Left ventricle myocardium inferior (tissue), 1 donor: ENCODE results near the gene GPATCH1. TPM values are rescaled to one million over a fixed set of nuclear protein-coding genes. Genes with fewer than 3 reads are reported as not detected.

Experiments
- DNase-seq: peaks from one replicate; pipeline ENCODE4 v3.0.0-alpha.2; 2020
- H3K27ac ChIP-seq: fragments of 200-600 bp; replicated peaks from 2 replicates; pipeline ENCODE4 v1.8.0; 2021
- H3K27me3 ChIP-seq: fragments of 200-600 bp; 2 replicates; pipeline ENCODE4 v1.8.0; 2021; ENCODE audit warnings: low read depth
- H3K36me3 ChIP-seq: fragments of 200-600 bp; 2 replicates; pipeline ENCODE4 v1.8.0; 2021
- H3K4me1 ChIP-seq: fragments of 200-600 bp; 2 replicates; pipeline ENCODE4 v1.8.0; 2021
- H3K4me3 ChIP-seq: fragments of 200-600 bp; 2 replicates; pipeline ENCODE4 v1.8.0; 2021; ENCODE audit warnings: mild to moderate bottlenecking, moderate library complexity
- H3K9me3 ChIP-seq: fragments of 200-600 bp; replicated peaks from 2 replicates; pipeline ENCODE4 v1.8.0; 2021
- intact Hi-C: fragments of 100-400 bp; cut with micrococcal nuclease; formaldehyde crosslinking; loops from one replicate; pipeline ENCODE4 v1.11.0; 2022
- total RNA-seq: library from RNA; stranded (reverse); fragmentation: NEBNext Ultra II Directional; extraction: Animal tissue kit (Norgen Biotek cat#: 25700); gene quantifications from one replicate; pipeline ENCODE4 v1.2.1, GENCODE V29; 2021
- TF ChIP-seq, protein P1 (sequence below): fragments of 200-600 bp; IDR thresholded peaks from 2 replicates; pipeline ENCODE4 v1.8.0; 2021; ENCODE audit warnings: antibody characterized with exemption, mild to moderate bottlenecking, borderline replicate concordance
- donor health status: DM: no; HTN: yes; CAD: no; lungs with severe emphysema.

Gene GPATCH1
- total RNA-seq, 1 donor from 2014 or later: 6.2 TPM

DNA sequence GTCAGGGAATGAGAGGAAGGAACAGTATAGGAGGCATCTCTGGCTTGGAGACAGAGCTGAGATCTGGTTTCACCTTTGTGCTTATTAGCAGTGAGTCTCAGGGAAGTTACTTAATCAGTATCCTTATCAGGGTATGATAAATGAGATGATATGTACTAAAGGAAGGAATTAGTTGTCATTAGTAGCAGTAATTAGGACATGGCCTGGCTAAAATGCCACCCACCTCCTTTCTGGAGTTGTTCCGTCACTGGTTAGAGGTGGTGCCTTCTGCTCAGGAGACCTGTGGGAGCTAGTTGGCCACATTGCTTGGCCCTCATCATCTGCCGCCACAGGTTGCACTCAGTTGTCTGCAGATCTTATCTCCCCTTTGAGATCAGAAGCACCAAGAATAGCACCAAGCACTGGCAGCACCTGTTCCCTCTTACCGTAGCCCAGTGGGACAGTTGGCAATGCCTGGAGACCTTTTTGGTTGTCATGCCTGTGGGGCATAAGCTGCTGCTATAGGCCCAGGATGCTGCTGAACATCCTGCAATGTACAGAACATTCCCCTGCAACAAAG, 4.7 kb downstream of the GPATCH1 start:
- Histone ChIP-seq H3K27ac (no peak overlapping the region), H3K4me3 (no peak overlapping the region), H3K36me3 (peaks cover 28% of the 10 kb centered on the region), H3K4me1 (peaks cover 20% of the 10 kb centered on the region), H3K27me3 (no peaks in the 10 kb centered on the region), H3K9me3 (no peaks in the 10 kb centered on the region)
- DNase-seq: no peak
- TF ChIP-seq, protein P1, sequence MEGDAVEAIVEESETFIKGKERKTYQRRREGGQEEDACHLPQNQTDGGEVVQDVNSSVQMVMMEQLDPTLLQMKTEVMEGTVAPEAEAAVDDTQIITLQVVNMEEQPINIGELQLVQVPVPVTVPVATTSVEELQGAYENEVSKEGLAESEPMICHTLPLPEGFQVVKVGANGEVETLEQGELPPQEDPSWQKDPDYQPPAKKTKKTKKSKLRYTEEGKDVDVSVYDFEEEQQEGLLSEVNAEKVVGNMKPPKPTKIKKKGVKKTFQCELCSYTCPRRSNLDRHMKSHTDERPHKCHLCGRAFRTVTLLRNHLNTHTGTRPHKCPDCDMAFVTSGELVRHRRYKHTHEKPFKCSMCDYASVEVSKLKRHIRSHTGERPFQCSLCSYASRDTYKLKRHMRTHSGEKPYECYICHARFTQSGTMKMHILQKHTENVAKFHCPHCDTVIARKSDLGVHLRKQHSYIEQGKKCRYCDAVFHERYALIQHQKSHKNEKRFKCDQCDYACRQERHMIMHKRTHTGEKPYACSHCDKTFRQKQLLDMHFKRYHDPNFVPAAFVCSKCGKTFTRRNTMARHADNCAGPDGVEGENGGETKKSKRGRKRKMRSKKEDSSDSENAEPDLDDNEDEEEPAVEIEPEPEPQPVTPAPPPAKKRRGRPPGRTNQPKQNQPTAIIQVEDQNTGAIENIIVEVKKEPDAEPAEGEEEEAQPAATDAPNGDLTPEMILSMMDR: no peak
- intact Hi-C loops: no loop called here

DNA sequence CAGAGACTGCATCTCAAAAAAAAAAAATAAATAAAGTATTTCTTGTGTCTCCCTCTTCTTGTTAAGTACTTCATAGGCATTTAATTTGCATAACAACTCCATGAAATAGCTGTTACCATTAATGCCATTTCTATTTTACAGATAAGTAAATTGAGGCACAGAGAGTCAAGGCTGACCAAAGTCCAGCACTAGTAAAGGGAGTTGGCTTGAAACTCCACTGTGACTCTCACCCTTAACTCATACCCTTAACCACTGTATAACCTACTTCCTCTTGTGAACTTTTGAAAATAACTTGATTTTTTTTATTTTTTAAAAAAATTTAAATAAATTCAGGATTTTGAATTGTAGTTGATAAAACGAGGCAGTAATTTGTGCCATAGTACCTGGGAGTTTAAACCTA, 6.0 kb downstream of the GPATCH1 start:
- no peak for DNase-seq
- TF ChIP-seq, protein P1: no peak
- Histone ChIP-seq H3K4me1 (peaks cover 8% of the 10 kb centered on the region), H3K27me3 (no peaks in the 10 kb centered on the region), H3K4me3 (no peak overlapping the region), H3K9me3 (no peaks in the 10 kb centered on the region), H3K36me3 (peaks cover 41% of the 10 kb centered on the region), H3K27ac (no peak overlapping the region)
- intact Hi-C loops: no loop called here

DNA sequence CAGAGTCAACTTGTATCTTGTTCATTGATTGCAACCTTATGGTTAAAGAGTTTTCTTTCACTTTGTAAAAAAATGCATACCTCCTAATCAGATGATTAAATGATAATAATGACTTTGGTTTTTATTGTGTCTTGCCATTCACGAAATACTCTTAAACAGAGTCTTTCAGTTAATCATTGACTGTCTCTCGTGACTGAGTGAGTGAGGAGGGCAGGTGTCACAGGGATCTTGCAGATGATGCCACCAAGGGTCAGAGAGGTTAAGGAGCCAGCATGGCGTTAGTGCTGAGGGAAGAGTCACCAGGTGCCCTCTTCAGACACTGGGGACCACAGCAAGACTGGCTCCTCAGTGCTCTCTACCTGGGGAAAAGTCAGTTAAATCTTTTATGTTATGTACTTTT, 8.0 kb downstream of the GPATCH1 start:
- intact Hi-C loops: no loop called here
- H3K9me3 ChIP-seq: no peaks in the 10 kb centered on the region
- DNase-seq: no peak
- H3K27ac ChIP-seq: no peak overlapping the region
- TF ChIP-seq, protein P1: no peak
- H3K4me1 ChIP-seq: no peaks in the 10 kb centered on the region
- no peaks in the 10 kb centered on the region for H3K27me3 ChIP-seq
- H3K36me3 ChIP-seq: peaks cover 58% of the 10 kb centered on the region
- no peak overlapping the region for H3K4me3 ChIP-seq

DNA sequence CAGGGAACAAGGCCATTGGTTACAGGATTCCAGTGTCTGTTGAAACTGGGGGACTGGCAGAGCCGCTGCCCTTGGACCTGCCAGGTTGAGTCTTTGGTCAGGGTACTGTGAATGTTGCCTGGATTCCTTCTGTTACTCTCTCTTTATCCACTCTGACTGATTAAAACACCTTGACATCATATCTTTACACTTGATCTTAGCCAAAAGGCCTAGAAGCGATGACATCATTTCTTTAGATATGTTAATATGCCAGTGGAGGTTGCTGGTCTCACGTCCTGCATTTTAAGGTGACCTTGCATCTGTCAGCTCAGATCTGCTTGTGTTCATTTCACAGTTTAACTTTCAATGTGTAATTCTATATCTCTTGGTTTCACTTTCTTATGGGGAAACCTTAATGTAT, 9.2 kb downstream of the GPATCH1 start:
- H3K36me3 ChIP-seq: peaks cover 70% of the 10 kb centered on the region
- intact Hi-C loops: no loop called here
- TF ChIP-seq, protein P1: no peak
- no peaks in the 10 kb centered on the region for H3K4me1 ChIP-seq
- no peak overlapping the region for H3K27ac ChIP-seq
- H3K27me3 ChIP-seq: no peaks in the 10 kb centered on the region
- no peak overlapping the region for H3K4me3 ChIP-seq
- DNase-seq: no peak
- no peaks in the 10 kb centered on the region for H3K9me3 ChIP-seq

DNA sequence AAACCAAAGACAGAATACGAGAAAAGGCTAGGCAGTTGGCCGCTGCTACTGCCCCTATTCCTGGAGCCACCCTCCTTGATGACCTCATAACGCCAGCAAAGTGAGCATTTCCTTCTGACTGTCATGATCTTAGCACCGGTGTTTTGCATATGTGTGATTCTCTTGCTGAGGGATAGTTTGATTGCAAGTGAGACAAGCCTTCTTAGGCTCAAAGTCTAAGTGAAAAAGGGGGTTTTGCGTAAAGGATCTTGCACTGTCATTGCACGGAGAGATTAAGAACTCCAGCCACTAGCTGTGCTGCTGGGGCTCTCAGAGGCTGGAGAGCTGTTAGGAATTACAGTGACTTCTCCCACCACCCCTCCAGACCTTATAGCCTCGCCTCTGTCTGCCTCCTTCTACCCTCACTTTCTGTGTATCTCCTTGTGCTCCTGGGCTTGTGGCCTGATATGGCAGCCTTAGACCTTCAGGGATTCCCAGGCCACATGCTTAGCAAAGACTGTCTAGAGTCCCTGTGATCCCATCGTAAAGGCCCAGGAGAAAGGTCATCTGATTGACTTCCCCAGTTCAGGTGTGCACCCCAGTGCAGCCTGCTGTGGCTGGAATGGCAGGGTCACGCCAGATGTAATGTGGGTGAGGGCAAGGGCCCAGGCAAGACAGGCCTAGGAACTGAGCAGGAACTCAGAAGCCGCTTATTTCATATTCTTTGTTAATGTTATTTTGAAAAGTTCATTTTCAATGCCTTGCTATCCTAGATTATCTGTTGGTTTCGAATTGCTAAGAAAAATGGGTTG, 12.6 kb downstream of the GPATCH1 start:
- TF ChIP-seq, protein P1: no peak
- H3K27ac ChIP-seq: no peak overlapping the region

More for the DNA sequence above, 12.6 kb downstream of the GPATCH1 start:
- H3K36me3 ChIP-seq: peaks cover 95% of the 10 kb centered on the region
- DNase-seq: no peak
- H3K4me1 ChIP-seq: no peaks in the 10 kb centered on the region
- no peak overlapping the region for H3K4me3 ChIP-seq
- no peaks in the 10 kb centered on the region for H3K9me3 ChIP-seq
- no peaks in the 10 kb centered on the region for H3K27me3 ChIP-seq
- intact Hi-C loops: no loop called here
